ENCODE results near the gene CYP2W1.
"Not testable (repeated sequence)": the region's sequence is repeated elsewhere in the genome, so short reads cannot be mapped to it uniquely, and the experiment has no call there.

The CYP2W1 gene

GRCh38 chr7:958221-959200 lies 24.5 kb upstream of the CYP2W1 start:
- POLR2A ChIA-PET, result no interaction called here
- CTCF ChIA-PET, result interaction anchor here (1.1 to 2.8 kb wide), 3 partner anchors 15 to 34 kb away, joined by 3 to 12 read pairs (median 3); no protein-coding TSS in a partner anchor
- TF ChIP-seq CTCF (IDR thresholded peaks at IDR 0.05; ENCODE audit: control extremely low read depth, extremely low read depth, low read depth, missing control alignments), result no peak
- DNase-seq (ENCODE audit: extremely low spot score), result no peak

GRCh38 chr7:959271-959670 lies 23.7 kb upstream of the CYP2W1 start:
- POLR2A ChIA-PET, result no interaction called here

GRCh38 chr7:959740-960139 lies 23.2 kb upstream of the CYP2W1 start:
- CTCF ChIA-PET, result interaction anchor here (0.7 to 1.8 kb wide), 6 partner anchors 8 to 105 kb away, joined by 3 to 10 read pairs (median 4); partner anchors contain the start of gene COX19
- DNase-seq (ENCODE audit: extremely low spot score), result not testable (repeated sequence)
- POLR2A ChIA-PET, result interaction anchor here (0.6 kb wide), 1 partner anchor 58 kb away, joined by 3 read pairs; no protein-coding TSS in a partner anchor

More at GRCh38 chr7:959271-959670, 23.7 kb upstream of the CYP2W1 start:
- DNase-seq (ENCODE audit: extremely low spot score), result no peak
- CTCF ChIA-PET, result interaction anchor here (0.7 to 1.8 kb wide), 5 partner anchors 7 to 106 kb away, joined by 3 to 10 read pairs (median 3); no protein-coding TSS in a partner anchor
- no peak for TF ChIP-seq CTCF (IDR thresholded peaks at IDR 0.05; ENCODE audit: control extremely low read depth, extremely low read depth, low read depth, missing control alignments)

- CTCF ChIA-PET, result interaction anchor here (0.7 to 1.8 kb wide), 5 partner anchors 9 to 105 kb away, joined by 3 to 10 read pairs (median 4); partner anchors contain the start of gene COX19
- POLR2A ChIA-PET, result interaction anchor here (0.6 kb wide), 1 partner anchor 58 kb away, joined by 3 read pairs; no protein-coding TSS in a partner anchor
Observed at GRCh38 chr7:960269-960871, 22.6 kb upstream of the CYP2W1 start.

GRCh38 chr7:960972-961371 lies 22.0 kb upstream of the CYP2W1 start:
- DNase-seq (ENCODE audit: extremely low spot score); POLR2A ChIA-PET: not testable (repeated sequence)
- CTCF ChIA-PET, result interaction anchor here (0.6 to 1.8 kb wide), 3 partner anchors 14 to 48 kb away, joined by 3 to 10 read pairs (median 5); partner anchors contain the start of gene COX19

More at GRCh38 chr7:960269-960871, 22.6 kb upstream of the CYP2W1 start:
- DNase-seq (ENCODE audit: extremely low spot score), result no peak
- TF ChIP-seq CTCF (IDR thresholded peaks at IDR 0.05; ENCODE audit: control extremely low read depth, extremely low read depth, low read depth, missing control alignments), result no peak

- no peak for TF ChIP-seq CTCF (IDR thresholded peaks at IDR 0.05; ENCODE audit: control extremely low read depth, extremely low read depth, low read depth, missing control alignments)
- POLR2A ChIA-PET, result interaction anchor here (1.5 kb wide), 1 partner anchor 14 kb away, joined by 4 read pairs; the partner anchor contains the start of gene COX19
- CTCF ChIA-PET, result interaction anchor here (0.6 to 1.6 kb wide), 3 partner anchors 12 to 49 kb away, joined by 3 to 5 read pairs (median 3); partner anchors contain the start of gene COX19
- DNase-seq (ENCODE audit: extremely low spot score), result no peak
Observed at GRCh38 chr7:961546-962400, 21.2 kb upstream of the CYP2W1 start.
